ENCODE data around the gene GALNT2. TPM values are rescaled to one million over a fixed set of nuclear protein-coding genes. Genes with fewer than 3 reads are reported as not detected.

GALNT2 gene
- total RNA-seq, 1 experiment from 2014 or later, result 152 TPM

- TF ChIP-seq POLR2AphosphoS5 (IDR thresholded peaks at IDR 0.05; ENCODE audit: low read depth, low read length) (no peak), TCF7L2 (IDR thresholded peaks at IDR 0.05; ENCODE audit: low read depth, low read length) (no peak), REST (IDR thresholded peaks at IDR 0.05; ENCODE audit: insufficient read depth in 1 of 2, low read depth in 2 of 2, low read length in 1 of 2) (no peak), SIN3A (IDR thresholded peaks at IDR 0.05; ENCODE audit: borderline replicate concordance, insufficient read depth, low read depth, low read length) (no peak)
- TF ChIP-seq, protein P1, sequence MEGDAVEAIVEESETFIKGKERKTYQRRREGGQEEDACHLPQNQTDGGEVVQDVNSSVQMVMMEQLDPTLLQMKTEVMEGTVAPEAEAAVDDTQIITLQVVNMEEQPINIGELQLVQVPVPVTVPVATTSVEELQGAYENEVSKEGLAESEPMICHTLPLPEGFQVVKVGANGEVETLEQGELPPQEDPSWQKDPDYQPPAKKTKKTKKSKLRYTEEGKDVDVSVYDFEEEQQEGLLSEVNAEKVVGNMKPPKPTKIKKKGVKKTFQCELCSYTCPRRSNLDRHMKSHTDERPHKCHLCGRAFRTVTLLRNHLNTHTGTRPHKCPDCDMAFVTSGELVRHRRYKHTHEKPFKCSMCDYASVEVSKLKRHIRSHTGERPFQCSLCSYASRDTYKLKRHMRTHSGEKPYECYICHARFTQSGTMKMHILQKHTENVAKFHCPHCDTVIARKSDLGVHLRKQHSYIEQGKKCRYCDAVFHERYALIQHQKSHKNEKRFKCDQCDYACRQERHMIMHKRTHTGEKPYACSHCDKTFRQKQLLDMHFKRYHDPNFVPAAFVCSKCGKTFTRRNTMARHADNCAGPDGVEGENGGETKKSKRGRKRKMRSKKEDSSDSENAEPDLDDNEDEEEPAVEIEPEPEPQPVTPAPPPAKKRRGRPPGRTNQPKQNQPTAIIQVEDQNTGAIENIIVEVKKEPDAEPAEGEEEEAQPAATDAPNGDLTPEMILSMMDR (IDR thresholded peaks at IDR 0.05), result no peak
- H3K4me3 ChIP-seq (ENCODE audit: low read depth in 2 of 2, low read length in 2 of 2), result no peak overlapping the region
- no peaks in the 10 kb centered on the region for H3K9me3 ChIP-seq (ENCODE audit: control insufficient read depth, insufficient read depth, low read depth, low read length)
- H3K27ac ChIP-seq (ENCODE audit: low read length), result no peak overlapping the region
- DNase-seq (ENCODE audit: low read depth, low spot score) (no peak), ATAC-seq (no peak)
- CTCF ChIA-PET, result no interaction called here
- BruUV-seq (replicated peaks), result no TSS peak
- peaks cover 21% of the 10 kb centered on the region for H3K4me1 ChIP-seq (ENCODE audit: control insufficient read depth, insufficient read depth, low read length)
- H3K36me3 ChIP-seq (ENCODE audit: control insufficient read depth, insufficient read depth, low read length), result no peaks in the 10 kb centered on the region
- POLR2A ChIA-PET, result no interaction called here
- in situ Hi-C loops (cut with HindIII; ENCODE audit: low pct_unique_long_range_greater_than_20kb, low sequenced_read_pairs), result no loop called here
- intact Hi-C loops (cut with micrococcal nuclease; ENCODE audit: unreplicated experiment), result loop anchor here (10.0 kb wide), 1 partner anchor 496 kb away; no protein-coding TSS in a partner anchor
- H3K27me3 ChIP-seq (ENCODE audit: control insufficient read depth, insufficient read depth, low read length), result no peaks in the 10 kb centered on the region
Measured at GRCh38 chr1:230160957-230161771, 94.1 kb downstream of the GALNT2 start.

DNA sequence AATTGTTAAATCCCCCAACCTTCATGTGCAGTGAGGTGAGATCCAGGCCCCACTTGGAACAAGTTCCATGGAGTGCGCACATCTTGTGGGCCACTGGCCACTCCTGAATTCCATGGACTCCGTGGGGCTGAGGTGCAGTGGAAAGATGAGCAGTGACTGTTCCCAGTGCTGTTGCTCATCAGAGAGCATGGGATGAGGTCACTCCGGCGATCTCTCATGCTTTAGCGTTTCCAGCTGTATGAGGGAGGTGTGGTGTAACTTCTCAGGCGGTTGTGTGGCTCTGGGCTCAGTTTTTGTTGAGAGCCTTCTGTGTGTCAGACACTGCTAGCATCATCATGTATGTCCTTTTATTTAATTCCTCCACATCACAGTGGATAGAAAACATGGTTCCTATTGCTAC is 96.2 kb downstream of the GALNT2 start:
- in situ Hi-C loops (cut with HindIII; ENCODE audit: low pct_unique_long_range_greater_than_20kb, low sequenced_read_pairs), result no loop called here
- no TSS peak for BruUV-seq (replicated peaks)
- TF ChIP-seq POLR2AphosphoS5 (IDR thresholded peaks at IDR 0.05; ENCODE audit: low read depth, low read length) (no peak), REST (IDR thresholded peaks at IDR 0.05; ENCODE audit: insufficient read depth in 1 of 2, low read depth in 2 of 2, low read length in 1 of 2) (no peak), SIN3A (IDR thresholded peaks at IDR 0.05; ENCODE audit: borderline replicate concordance, insufficient read depth, low read depth, low read length) (no peak), TCF7L2 (IDR thresholded peaks at IDR 0.05; ENCODE audit: low read depth, low read length) (no peak)
- TF ChIP-seq, protein P1 (IDR thresholded peaks at IDR 0.05), result no peak
- no peak overlapping the region for H3K4me3 ChIP-seq (ENCODE audit: low read depth in 2 of 2, low read length in 2 of 2)
- DNase-seq (ENCODE audit: low read depth, low spot score), result no peak
- ChIA-PET POLR2A (no interaction called here), CTCF (no interaction called here)
- no peak overlapping the region for H3K27ac ChIP-seq (ENCODE audit: low read length)
- no peaks in the 10 kb centered on the region for H3K9me3 ChIP-seq (ENCODE audit: control insufficient read depth, insufficient read depth, low read depth, low read length)
- ATAC-seq, result no peak
- H3K4me1 ChIP-seq (ENCODE audit: control insufficient read depth, insufficient read depth, low read length), result peaks cover 12% of the 10 kb centered on the region
- H3K27me3 ChIP-seq (ENCODE audit: control insufficient read depth, insufficient read depth, low read length), result no peaks in the 10 kb centered on the region
- intact Hi-C loops (cut with micrococcal nuclease; ENCODE audit: unreplicated experiment), result loop anchor here (10.0 kb wide), 1 partner anchor 498 kb away; no protein-coding TSS in a partner anchor
- H3K36me3 ChIP-seq (ENCODE audit: control insufficient read depth, insufficient read depth, low read length), result no peaks in the 10 kb centered on the region
